HEK293 (cell line): ENCODE data around the gene ACAD8.

Source experiments
- CTCF ChIA-PET: fragments of 350-600 bp; formaldehyde crosslinking; extraction: SDS; loops from one replicate; lab custom pipeline; 2021; ENCODE audit warnings: antibody characterized with exemption; lab: Yijun Ruan, JAX
- POLR2A ChIA-PET: fragments of 300-600 bp; formaldehyde crosslinking; extraction: SDS; loops from one replicate; lab custom pipeline; 2020; ENCODE audit warnings: antibody characterized with exemption, inconsistent platforms; lab: Yijun Ruan, JAX
- H3K27ac ChIP-seq: fragments of 200-500 bp; sonication (Bioruptor generic); 2 replicates; pipeline ENCODE4 v1.5.1; 2014; ENCODE audit warnings: low read depth, low read length, control low read depth, inconsistent platforms; ENCODE audit errors: extremely low read depth
- H3K36me3 ChIP-seq, 2 experiments: fragments of 200-500 bp in 1 of 2; sonication (Bioruptor generic) in 1 of 2; 1 replicate in 1 of 2; 2 replicates in 1 of 2; pipeline ENCODE4 v1.5.1; 2014 to 2017; ENCODE audit warnings: inconsistent platforms in 2 of 2, low read length in 2 of 2; ENCODE audit not compliant: control insufficient read depth in 2 of 2, insufficient read depth in 1 of 2
- H3K4me1 ChIP-seq: fragments of 200-500 bp; sonication (Bioruptor generic); 2 replicates; pipeline ENCODE4 v1.5.1; 2014; ENCODE audit warnings: mild to moderate bottlenecking, low read length, inconsistent platforms; ENCODE audit not compliant: control insufficient read depth, insufficient read depth
- H3K4me3 ChIP-seq: 2 replicates; pipeline ENCODE4 v1.5.1; 2011; ENCODE audit warnings: low read depth, mild to moderate bottlenecking, control low read depth, low read length, moderate library complexity
- H3K9me3 ChIP-seq: fragments of 200-500 bp; sonication (Bioruptor generic); 2 replicates; pipeline ENCODE4 v1.5.1; 2014; ENCODE audit warnings: low read depth, low read length, inconsistent platforms; ENCODE audit not compliant: control insufficient read depth, insufficient read depth
- BCL11A ChIP-seq: fragments of 450-650 bp; formaldehyde crosslinking; IDR thresholded peaks from 2 replicates; pipeline ENCODE4 v1.5.1; 2016; ENCODE audit warnings: low read depth, missing biosample characterization, missing genetic modification characterization
- PATZ1 ChIP-seq: fragments of 450-650 bp; formaldehyde crosslinking; IDR thresholded peaks from 2 replicates; pipeline ENCODE4 v1.5.1; 2016; ENCODE audit warnings: missing biosample characterization, missing genetic modification characterization
- ZFP3 ChIP-seq: fragments of 450-650 bp; formaldehyde crosslinking; IDR thresholded peaks from 2 replicates; pipeline ENCODE4 v1.5.1; 2016; ENCODE audit warnings: low read depth, missing biosample characterization, missing genetic modification characterization
- ZFP69B ChIP-seq: fragments of 450-650 bp; formaldehyde crosslinking; IDR thresholded peaks from 2 replicates; pipeline ENCODE4 v1.5.1; 2016; ENCODE audit warnings: missing biosample characterization, missing genetic modification characterization
- ZIC2 ChIP-seq: fragments of 450-650 bp; formaldehyde crosslinking; IDR thresholded peaks from 2 replicates; pipeline ENCODE4 v1.5.1; 2016; ENCODE audit warnings: missing biosample characterization, missing genetic modification characterization
- ZNF157 ChIP-seq: fragments of 450-650 bp; formaldehyde crosslinking; IDR thresholded peaks from 2 replicates; pipeline ENCODE4 v1.5.1; 2016; ENCODE audit warnings: missing biosample characterization, missing genetic modification characterization
- ZNF223 ChIP-seq: fragments of 450-650 bp; formaldehyde crosslinking; IDR thresholded peaks from 2 replicates; pipeline ENCODE4 v1.5.1; 2016; ENCODE audit warnings: missing biosample characterization, missing genetic modification characterization
- ZNF350 ChIP-seq: fragments of 450-650 bp; formaldehyde crosslinking; IDR thresholded peaks from 2 replicates; pipeline ENCODE4 v1.5.0; 2017; ENCODE audit warnings: missing biosample characterization, mild to moderate bottlenecking, missing genetic modification characterization
- ZNF544 ChIP-seq: fragments of 450-650 bp; formaldehyde crosslinking; IDR thresholded peaks from 2 replicates; pipeline ENCODE4 v1.5.0; 2017; ENCODE audit warnings: missing biosample characterization, missing genetic modification characterization
- ZNF560 ChIP-seq: fragments of 450-650 bp; formaldehyde crosslinking; IDR thresholded peaks from 2 replicates; pipeline ENCODE4 v1.5.1; 2017; ENCODE audit warnings: missing biosample characterization, missing genetic modification characterization, borderline replicate concordance
- ZNF626 ChIP-seq: fragments of 450-650 bp; sonication (Bioruptor Pico); formaldehyde crosslinking; IDR thresholded peaks from 2 replicates; pipeline ENCODE4 v1.5.1; 2018; ENCODE audit warnings: missing biosample characterization, missing genetic modification characterization, inconsistent platforms
- ZNF677 ChIP-seq: fragments of 450-650 bp; IDR thresholded peaks from 2 replicates; pipeline ENCODE4 v1.5.0; 2018; ENCODE audit warnings: missing biosample characterization, mild to moderate bottlenecking, missing genetic modification characterization, moderate library complexity
- ZNF747 ChIP-seq: fragments of 450-650 bp; formaldehyde crosslinking; IDR thresholded peaks from 2 replicates; pipeline ENCODE4 v1.5.1; 2016; ENCODE audit warnings: missing biosample characterization, missing genetic modification characterization
- ZSCAN30 ChIP-seq: fragments of 450-650 bp; IDR thresholded peaks from 2 replicates; pipeline ENCODE4 v1.5.1; 2018; ENCODE audit warnings: missing biosample characterization, mild to moderate bottlenecking, missing genetic modification characterization, moderate library complexity
- ZSCAN4 ChIP-seq: fragments of 450-650 bp; formaldehyde crosslinking; IDR thresholded peaks from 2 replicates; pipeline ENCODE4 v1.5.1; 2017; ENCODE audit warnings: missing biosample characterization, missing genetic modification characterization
- TF ChIP-seq, protein P1 (sequence below): fragments of 450-650 bp; formaldehyde crosslinking; IDR thresholded peaks from 2 replicates; pipeline ENCODE4; 2016; ENCODE audit warnings: missing biosample characterization, missing genetic modification characterization
- TF ChIP-seq, protein P2 (sequence below): fragments of 450-650 bp; formaldehyde crosslinking; IDR thresholded peaks from 2 replicates; pipeline ENCODE4 v1.5.1; 2016; ENCODE audit warnings: missing biosample characterization, missing genetic modification characterization

ACAD8 gene

DNA sequence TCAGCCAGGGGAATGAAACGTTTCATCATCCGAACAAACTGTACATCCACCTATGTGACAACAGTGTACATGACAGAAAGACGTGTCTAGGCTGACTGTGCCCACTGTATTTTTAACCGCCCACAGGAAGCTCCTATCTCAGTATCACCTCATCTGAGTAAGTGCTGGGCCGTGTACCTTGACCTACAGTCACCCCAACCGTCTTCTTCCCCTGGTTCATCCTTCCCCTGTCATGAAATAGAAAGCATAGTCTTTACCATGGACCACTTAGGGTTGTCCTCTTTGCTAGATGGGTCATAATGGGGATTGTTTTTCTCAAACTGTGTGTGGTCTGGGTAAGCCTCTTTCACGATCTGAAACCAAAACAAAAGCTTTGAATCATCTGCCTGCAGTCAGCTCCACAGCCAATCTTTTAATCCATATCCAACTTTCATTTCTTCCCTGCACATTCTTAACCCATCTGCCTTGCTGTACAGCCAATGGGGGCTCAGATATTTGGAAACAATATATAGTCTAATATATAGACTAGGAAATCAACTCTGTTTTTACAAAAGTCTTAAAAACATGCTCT, 4.4 kb upstream of the ACAD8 start (continued):
- TF ChIP-seq, protein P1, sequence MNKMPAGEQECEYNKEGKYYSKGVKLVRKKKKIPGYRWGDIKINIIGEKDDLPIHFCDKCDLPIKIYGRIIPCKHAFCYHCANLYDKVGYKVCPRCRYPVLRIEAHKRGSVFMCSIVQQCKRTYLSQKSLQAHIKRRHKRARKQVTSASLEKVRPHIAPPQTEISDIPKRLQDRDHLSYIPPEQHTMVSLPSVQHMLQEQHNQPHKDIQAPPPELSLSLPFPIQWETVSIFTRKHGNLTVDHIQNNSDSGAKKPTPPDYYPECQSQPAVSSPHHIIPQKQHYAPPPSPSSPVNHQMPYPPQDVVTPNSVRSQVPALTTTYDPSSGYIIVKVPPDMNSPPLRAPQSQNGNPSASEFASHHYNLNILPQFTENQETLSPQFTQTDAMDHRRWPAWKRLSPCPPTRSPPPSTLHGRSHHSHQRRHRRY = no peak
- TF ChIP-seq, protein P2, sequence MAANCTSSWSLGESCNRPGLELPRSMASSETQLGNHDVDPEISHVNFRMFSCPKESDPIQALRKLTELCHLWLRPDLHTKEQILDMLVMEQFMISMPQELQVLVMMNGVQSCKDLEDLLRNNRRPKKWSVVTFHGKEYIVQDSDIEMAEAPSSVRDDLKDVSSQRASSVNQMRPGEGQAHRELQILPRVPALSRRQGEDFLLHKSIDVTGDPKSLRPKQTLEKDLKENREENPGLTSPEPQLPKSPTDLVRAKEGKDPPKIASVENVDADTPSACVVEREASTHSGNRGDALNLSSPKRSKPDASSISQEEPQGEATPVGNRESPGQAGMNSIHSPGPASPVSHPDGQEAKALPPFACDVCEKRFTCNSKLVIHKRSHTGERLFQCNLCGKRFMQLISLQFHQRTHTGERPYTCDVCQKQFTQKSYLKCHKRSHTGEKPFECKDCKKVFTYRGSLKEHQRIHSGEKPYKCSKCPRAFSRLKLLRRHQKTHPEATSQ = no peak
- TF ChIP-seq ZFP69B (tag by site-specific recombination) (no peak), ZNF223 (tag by site-specific recombination) (no peak)
- TF ChIP-seq, all 188 proteins: peak for 0

GRCh38 chr11:134250246-134250645, 3.1 kb upstream of the ACAD8 start:
- H3K4me1 ChIP-seq = no peaks in the 10 kb centered on the region
- POLR2A ChIA-PET = interaction anchor here (1.2 kb wide), 1 partner anchor 26 kb away, joined by 7 read pairs; the partner anchor contains the start of genes NCAPD3 and VPS26B
- H3K36me3 ChIP-seq = peaks cover 0 to 59% of the 10 kb centered on the region in 2 experiments; a peak in 1 of 3 replicates
- TF ChIP-seq ZNF157 (tag by site-specific recombination) = no peak
- no peak for TF ChIP-seq ZNF350 (tag by site-specific recombination)
- CTCF ChIA-PET = interaction anchor here (0.6 to 2.7 kb wide), 2 partner anchors 12 to 21 kb away, joined by 5 to 12 read pairs; no protein-coding TSS in a partner anchor
- H3K4me3 ChIP-seq = no peak overlapping the region
- H3K9me3 ChIP-seq = no peaks in the 10 kb centered on the region
- no peak overlapping the region for H3K27ac ChIP-seq

DNA sequence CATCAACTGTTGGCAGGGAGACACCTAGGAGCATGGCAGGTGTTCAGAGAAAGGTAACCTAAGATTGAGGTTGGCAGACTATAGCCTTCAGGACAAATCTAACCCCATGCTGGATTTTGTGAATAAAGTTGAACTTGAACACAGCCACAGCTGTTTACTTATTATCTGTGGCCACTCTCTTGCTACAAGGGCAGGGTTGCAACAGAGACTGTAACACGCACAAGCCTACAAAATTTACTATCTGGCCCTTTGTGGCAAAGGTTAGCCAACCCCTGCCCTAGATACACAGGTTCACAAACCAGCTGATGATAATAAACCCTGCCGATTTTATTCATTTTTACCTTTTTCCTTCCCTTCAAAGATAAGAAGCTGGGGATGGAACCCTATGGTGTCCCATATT, 2.7 kb upstream of the ACAD8 start:
- H3K9me3 ChIP-seq = no peaks in the 10 kb centered on the region
- H3K4me1 ChIP-seq = no peaks in the 10 kb centered on the region
- CTCF ChIA-PET = interaction anchor here (0.6 to 2.7 kb wide), 2 partner anchors 11 to 21 kb away, joined by 5 to 12 read pairs; no protein-coding TSS in a partner anchor
- no peak overlapping the region for H3K27ac ChIP-seq
- TF ChIP-seq ZSCAN30 (tag by site-specific recombination) (no peak), ZNF544 (tag by site-specific recombination) (no peak), ZNF560 (tag by site-specific recombination) (no peak), ZIC2 (no peak), ZNF677 (tag by site-specific recombination) (no peak), BCL11A (tag by site-specific recombination) (no peak), ZNF747 (tag by site-specific recombination) (no peak), ZSCAN4 (tag by site-specific recombination) (no peak), ZFP3 (tag by site-specific recombination) (no peak), PATZ1 (no peak), ZNF626 (no peak)
- no peak overlapping the region for H3K4me3 ChIP-seq
- peaks cover 0 to 55% of the 10 kb centered on the region in 2 experiments; a peak in 1 of 3 replicates for H3K36me3 ChIP-seq
- POLR2A ChIA-PET = interaction anchor here (0.6 to 1.3 kb wide), 4 partner anchors 10 to 40 kb away, joined by 3 to 7 read pairs (median 4); partner anchors contain the start of genes NCAPD3 and VPS26B
